DMS153 treated with DMSO at 0.1 percent for 48 hours (cell line): ENCODE data around the gene EGFR.

Source experiments
- DNase-seq: peaks from one replicate; lab custom pipeline; 2025; ENCODE audit not compliant: unreplicated experiment; lab: John Stamatoyannopoulos, UW

Gene EGFR

DNA sequence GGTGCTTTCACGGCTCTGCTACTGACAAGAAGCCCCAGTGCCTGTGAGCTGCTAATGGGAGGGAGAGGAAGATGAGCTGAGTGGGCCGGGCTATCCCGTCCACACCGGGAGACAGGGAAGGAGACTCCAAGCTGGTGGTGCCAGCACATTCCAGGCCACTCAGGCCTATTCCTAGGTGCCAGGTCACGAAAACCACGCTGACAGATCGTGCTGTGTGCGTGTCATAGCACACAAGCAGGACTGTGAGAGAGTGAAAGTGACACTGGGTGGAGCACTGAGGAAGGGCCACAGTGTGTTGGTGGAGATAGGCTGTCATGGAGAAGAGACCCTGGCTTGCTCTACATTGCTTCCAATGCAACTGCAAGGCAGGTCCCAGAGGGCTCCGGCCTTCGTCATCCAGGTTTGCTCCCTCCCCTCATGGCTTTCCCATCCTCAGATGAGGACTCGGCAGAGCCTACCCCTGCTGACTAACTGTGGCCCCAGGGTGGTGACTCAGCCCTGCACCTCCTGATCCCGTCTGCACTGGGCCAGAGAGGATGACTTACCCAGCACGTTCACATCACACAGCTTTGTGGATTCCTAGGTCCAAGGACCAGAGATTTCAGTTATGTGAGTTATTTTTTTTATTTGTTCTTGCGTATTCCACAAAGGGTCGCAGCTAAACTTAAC is 167.3 kb downstream of the EGFR start:
- no peak for DNase-seq

DNA sequence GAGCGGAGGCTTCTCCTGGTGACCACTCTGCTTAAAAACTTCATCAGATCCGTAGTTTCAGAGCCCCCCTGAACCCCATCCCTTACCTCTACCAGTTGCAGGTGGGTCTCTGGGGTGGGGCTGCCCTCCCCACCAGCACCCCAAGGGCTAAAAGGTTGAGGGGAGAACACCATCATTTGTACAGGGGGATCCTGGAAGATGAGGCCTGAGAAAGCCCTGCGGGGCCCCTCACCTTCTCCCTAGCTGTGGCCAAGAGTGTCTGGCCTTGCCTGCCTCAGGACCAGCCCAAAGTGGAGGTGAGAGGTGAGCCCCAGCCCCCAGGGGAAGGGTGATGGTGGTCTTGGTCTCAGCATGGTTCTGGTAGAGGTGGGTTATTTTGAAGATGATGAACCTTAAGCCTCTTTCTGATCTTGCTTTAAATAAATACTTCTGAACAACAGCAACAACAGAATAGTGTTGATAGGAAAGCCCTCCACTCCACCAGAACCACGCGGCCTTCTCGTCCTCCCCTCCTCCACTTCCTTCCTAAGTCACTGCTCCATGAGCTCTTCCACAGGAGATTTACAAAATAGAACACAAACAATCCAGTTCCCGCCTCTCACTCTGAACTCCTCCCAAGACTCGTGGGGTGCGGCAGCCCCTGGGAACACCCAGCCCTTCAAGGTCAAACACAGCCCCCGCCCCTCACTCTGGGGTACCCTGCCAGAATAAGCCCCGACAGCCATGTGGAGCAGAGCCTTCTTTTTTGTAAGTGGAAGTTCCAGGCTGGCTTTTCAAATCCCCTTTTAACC is 169.1 kb downstream of the EGFR start:
- DNase-seq: no peak

DNA sequence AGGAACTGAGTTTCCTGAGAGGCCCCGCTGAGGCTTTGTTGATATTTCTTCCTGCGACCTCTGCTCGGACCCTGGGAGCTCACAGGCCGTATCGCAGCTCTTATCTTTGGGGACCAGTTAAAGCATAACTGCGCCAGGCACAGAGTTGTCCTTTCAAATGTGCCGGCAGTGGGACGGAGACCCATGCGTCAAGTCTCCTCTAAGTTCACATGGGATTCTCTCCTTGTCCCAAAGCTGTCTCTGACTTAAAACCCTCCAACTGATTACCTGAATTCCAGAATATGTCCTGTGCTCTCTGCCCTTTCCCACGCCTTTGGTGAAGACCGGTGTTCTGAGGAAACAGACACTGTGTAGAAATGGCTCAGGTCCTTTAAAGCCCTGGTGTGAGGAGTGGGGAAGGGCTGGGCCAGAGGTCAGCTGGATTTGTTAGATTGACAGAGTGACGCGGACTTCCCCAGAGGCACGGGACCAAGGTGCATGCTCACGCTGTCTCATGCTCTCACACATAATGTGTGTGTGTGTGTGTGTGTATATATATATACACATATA is 169.8 kb downstream of the EGFR start:
- no peak for DNase-seq

DNA sequence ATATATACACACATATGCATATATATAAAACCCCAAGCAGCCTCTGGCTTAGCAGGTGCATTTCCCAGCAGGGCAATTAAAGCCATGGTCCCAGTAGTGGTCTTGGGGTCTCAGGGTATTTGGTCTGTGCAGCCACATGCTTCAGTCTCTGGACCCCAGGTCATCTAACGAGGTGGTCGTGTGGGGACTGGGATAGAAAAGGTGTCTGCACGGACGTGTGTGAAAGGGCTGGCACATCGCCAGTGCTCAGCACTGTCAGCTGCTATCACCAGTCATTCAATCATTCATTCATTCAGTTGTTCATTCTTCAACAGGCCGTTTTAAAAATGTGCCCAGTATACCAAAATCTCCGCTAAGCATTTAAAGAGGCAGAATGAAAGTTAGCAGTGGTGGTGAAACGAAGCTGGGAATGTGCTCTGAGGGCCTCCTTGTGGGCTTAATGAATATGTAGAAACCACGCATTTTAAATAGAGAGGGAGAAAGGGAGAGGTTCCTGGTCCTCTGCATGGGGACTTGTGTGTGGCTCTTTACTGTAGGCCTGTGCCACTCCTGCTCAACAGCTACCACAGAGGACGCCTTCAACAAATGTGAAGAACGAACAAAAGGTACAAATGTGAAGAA is 170.4 kb downstream of the EGFR start:
- no peak for DNase-seq

DNA sequence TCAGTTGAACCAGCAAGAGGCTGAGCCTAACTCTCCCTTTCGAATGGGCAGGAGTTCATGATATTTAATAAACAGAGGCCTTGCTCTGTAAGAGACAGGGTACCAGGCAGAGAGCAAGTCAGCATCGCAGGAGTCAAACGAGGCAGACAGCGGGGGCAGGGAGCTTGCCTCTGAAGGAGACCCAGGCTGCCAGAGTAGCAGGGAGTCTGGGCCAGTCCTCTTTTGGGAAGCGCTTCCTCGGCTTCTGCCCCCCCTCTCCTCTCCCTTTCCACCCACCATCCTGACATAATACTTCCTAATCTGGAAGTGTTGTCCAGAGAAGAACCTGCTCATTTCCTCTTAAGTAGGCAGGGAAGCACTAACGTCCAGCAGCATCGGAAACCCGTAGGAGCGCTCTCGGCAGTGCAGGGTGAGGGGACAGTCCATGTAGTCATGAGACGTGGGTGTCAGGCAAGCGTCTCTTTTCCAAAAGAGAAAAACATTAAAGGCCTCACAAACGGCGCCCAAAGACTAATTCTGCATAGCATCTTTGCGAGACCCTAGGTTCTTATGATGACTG is 171.1 kb downstream of the EGFR start:
- no peak for DNase-seq

DNA sequence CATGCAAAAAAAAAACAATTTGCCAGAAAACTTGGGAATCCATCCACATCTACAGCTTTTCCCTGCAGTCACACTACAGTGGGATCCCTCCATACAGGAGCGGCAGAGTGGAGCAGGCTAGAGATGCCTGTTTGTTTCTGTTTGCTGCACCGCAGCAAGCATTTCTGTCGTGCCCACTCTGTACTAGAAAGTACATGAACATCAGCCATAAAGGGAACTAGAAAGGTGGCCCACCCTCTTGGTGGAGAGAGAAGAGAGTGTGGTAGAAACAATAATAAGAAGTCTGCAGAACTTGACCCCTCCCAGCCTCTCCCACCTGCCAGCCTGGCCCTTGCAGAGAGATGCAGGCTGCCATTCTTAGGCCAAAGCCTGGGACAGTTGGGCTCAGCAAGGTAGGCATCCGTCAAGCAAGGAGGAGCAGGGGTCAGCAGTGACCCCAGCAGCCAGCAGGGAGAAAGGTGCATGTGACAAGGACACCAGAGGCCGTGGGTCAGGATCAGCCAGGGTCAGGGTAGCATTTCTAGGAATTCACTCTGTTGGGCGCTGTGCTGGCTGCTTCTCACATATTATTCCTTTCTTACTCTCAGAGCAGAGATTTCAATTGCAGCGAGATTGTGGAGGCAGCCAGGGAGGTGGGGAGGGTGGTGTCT is 171.8 kb downstream of the EGFR start:
- no peak for DNase-seq

DNA sequence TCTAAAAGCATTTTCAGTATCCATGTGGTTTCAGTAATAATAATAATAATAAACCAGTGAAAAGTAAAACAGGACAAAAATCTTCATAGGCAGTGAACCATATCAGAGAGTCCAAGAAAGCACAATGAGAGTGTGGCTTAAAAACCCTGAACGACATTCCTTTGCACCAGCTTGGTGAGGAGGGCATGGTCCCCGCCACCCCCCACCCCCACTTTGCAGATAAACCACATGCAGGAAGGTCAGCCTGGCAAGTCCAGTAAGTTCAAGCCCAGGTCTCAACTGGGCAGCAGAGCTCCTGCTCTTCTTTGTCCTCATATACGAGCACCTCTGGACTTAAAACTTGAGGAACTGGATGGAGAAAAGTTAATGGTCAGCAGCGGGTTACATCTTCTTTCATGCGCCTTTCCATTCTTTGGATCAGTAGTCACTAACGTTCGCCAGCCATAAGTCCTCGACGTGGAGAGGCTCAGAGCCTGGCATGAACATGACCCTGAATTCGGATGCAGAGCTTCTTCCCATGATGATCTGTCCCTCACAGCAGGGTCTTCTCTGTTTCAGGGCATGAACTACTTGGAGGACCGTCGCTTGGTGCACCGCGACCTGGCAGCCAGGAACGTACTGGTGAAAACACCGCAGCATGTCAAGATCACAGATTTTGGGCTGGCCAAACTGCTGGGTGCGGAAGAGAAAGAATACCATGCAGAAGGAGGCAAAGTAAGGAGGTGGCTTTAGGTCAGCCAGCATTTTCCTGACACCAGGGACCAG is 172.5 kb downstream of the EGFR start:
- DNase-seq: no peak

DNA sequence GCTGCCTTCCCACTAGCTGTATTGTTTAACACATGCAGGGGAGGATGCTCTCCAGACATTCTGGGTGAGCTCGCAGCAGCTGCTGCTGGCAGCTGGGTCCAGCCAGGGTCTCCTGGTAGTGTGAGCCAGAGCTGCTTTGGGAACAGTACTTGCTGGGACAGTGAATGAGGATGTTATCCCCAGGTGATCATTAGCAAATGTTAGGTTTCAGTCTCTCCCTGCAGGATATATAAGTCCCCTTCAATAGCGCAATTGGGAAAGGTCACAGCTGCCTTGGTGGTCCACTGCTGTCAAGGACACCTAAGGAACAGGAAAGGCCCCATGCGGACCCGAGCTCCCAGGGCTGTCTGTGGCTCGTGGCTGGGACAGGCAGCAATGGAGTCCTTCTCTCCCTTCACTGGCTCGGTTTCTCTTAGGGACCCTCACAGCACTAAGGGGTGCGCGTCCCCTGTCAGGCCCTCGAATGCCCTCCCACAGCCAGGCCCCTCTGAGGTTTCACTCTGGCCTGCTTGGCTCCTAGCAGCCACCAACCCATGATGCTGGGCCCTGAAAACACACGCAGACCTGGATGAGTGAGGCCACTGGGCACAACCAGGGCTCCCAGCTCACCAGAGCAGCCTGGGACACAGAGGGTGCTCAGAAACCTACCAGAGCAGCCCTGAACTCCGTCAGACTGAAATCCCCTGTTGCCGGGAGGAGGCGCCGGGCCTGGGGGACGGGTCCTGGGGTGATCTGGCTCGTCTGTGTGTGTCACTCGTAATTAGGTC is 173.3 kb downstream of the EGFR start:
- no peak for DNase-seq

DNA sequence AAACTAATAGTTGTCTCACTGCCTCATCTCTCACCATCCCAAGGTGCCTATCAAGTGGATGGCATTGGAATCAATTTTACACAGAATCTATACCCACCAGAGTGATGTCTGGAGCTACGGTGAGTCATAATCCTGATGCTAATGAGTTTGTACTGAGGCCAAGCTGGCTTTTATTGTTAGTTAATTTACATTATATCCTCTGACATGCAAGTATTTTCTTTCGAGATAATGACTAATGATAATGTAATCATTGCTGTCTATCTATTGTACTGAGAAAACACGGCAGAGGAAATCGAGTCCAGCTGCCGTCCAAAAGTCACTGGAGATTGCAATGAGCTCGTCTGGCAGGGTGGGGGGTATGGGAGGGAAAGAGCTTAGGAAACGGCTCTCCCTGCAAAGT is 173.9 kb downstream of the EGFR start:
- DNase-seq: no peak

DNA sequence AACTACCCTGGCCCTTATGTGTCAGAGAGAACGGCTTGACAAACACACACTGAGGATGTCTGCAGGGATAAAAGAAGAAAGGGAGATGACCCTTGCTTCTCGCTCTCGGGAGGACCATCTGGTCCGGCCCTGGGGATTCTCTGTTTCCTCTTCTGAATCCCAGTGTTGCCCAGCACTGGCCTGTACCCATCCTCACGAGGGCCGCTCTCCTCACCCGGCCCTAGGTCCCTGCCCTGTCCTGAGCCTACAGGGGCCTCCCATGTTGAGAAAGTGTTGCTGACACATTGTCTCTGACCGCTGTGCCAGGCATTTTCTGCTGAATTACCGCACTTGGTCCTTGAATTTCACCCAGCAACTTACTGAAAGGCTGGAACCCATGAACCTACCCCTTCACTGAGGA is 174.4 kb downstream of the EGFR start:
- no peak for DNase-seq

DNA sequence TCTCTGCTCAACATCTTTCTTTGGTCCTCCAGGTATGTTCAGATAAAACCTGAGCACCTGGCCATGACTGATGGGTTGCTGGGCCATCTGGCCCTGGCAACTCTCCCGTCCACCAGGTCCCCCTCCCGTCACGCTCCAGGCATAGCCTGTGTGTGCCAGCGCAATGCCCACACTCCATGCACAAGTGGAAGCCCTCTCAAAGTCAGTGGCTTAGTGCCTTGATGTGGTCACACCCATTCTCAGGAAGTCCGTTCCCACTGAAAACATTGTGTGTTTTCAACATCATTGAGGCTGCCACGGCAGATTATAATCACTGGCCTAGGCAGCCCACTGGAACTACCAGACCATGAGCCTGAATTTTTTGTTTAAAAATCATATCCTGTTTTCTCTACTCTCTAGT is 175.7 kb downstream of the EGFR start:
- no peak for DNase-seq

DNA sequence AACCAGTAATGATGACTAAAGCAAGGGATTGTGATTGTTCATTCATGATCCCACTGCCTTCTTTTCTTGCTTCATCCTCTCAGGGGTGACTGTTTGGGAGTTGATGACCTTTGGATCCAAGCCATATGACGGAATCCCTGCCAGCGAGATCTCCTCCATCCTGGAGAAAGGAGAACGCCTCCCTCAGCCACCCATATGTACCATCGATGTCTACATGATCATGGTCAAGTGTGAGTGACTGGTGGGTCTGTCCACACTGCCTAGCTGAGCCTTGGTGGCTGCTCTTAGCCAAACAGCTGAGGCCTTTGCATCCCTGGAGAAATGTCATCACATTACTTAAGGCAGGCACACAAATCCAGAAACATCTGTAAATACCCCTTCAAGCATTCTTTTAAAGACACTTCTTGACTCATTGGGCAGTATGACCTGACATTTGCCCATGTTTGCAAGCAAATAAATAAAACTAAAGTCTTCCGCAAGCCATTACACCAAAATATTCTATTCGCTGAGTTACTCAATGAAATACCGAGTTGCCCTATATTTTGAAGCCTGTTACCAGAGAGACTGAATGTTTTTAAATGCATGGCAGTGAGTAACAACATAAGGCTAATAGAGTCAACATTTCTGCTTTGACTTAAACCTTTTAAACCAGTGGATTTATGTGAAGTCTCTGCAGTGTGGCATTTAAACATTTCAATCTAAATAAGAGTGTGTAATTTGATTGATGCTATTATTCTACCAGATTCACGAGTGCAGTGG is 180.0 kb downstream of the EGFR start:
- DNase-seq: no peak

DNA sequence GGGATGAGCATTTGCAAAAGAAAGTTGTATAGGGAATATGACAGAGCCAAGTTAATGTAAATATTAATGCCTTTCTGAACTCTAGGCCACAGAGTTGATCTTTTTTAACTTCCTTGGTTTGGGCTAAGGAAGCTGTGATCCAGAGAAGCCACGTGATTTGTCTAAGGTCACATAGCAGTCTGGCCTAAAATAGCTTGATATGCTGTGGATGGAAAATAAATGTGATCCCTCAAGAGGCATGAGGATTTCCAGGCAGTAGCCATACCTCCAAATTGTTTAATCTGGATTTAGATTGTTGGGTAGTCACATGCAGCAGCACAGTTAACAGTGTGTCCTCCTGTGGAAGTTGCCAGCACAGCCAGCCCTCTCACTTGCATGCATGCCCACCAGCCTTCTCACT is 180.6 kb downstream of the EGFR start:
- no peak for DNase-seq

DNA sequence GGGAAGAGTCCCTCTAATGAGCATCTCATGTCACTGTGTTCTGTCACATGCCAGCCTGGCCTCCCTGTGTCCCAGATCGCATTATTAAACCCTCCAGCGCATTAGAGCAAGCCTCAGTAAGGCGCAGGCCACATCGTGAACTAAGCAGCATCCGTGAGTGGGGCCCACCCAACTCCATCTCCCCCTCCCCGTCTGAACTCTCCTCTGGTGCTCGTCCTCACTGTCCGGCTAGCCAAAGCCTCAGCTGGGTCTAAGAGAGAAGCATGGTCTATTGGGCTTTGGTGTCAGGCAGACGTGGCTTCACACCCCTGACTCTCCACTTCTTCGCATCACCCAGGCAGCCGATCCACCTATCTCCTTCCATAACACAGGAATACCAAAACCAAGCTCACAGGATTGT is 181.6 kb downstream of the EGFR start:
- no peak for DNase-seq

DNA sequence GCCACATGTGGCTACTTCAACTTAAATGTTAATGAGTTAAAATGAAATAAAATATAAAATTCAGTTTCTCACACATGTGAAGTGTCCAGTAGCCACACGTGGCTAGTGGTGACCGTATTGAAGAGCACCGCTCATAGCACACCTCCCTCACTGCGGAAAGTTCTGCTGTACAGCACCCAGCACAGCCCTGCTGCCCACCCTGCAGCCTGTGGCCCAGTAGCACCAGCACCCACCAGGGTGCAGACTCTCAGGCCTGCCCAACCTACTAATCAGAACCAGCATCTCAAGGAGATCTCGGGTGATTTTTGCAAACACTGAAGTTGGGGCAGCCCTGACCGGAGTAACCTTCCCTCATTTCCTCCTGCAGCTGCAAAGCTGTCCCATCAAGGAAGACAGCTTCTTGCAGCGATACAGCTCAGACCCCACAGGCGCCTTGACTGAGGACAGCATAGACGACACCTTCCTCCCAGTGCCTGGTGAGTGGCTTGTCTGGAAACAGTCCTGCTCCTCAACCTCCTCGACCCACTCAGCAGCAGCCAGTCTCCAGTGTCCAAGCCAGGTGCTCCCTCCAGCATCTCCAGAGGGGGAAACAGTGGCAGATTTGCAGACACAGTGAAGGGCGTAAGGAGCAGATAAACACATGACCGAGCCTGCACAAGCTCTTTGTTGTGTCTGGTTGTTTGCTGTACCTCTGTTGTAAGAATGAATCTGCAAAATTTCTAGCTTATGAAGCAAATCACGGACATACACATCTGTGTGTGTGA is 183.5 kb downstream of the EGFR start:
- DNase-seq: no peak

DNA sequence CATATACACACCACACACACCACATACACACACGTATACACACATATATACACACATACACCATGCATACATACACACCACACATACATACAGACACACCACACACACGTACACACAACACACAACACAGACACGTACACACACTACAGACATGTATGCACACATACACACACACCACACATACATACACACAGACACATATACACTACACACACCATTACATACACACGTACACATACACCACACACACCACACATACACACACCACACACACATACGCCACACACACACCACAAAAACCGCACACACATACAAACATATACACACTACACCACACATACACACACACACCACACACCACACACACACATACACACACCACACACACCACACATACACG is 184.5 kb downstream of the EGFR start:
- DNase-seq: no peak

DNA sequence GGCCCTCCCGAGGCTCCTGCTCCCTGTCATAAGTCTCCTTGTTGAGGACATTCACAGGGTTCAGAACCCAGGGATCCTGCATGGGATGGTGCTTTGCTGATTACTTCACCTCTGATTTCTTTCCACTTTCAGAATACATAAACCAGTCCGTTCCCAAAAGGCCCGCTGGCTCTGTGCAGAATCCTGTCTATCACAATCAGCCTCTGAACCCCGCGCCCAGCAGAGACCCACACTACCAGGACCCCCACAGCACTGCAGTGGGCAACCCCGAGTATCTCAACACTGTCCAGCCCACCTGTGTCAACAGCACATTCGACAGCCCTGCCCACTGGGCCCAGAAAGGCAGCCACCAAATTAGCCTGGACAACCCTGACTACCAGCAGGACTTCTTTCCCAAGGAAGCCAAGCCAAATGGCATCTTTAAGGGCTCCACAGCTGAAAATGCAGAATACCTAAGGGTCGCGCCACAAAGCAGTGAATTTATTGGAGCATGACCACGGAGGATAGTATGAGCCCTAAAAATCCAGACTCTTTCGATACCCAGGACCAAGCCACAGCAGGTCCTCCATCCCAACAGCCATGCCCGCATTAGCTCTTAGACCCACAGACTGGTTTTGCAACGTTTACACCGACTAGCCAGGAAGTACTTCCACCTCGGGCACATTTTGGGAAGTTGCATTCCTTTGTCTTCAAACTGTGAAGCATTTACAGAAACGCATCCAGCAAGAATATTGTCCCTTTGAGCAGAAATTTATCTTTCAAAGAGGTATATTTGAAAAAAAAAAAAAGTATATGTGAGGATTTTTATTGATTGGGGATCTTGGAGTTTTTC is 186.5 kb downstream of the EGFR start:
- no peak for DNase-seq
